HCT116 (cell line): ENCODE results near the gene HMGA1. TPM values are rescaled to one million over a fixed set of nuclear protein-coding genes. Genes with fewer than 3 reads are reported as not detected.

Experiments
- ATAC-seq: fragments of 200-7000 bp; cut with Tn5 transposase; 2 replicates; pipeline ENCODE4 v1.9.1; 2020; ENCODE audit warnings: mild to moderate bottlenecking, moderate library complexity
- BruUV-seq: library from RNA; stranded (reverse); fragments of 400-500 nt; replicated peaks from 2 replicates; lab custom pipeline; 2021; lab: Mats Ljungman, UMichigan
- CTCF ChIA-PET: fragments of 300-600 bp; sonication (Branson Sonifier 250); formaldehyde crosslinking; loops from one replicate; lab custom pipeline; 2021; ENCODE audit warnings: antibody characterized with exemption; lab: Charles Lee
- POLR2A ChIA-PET: fragments of 300-600, 350-600 bp; sonication (Branson Sonifier 250); formaldehyde crosslinking; loops from one replicate; lab custom pipeline; 2021; ENCODE audit warnings: antibody characterized with exemption; lab: Charles Lee
- RAD21 ChIA-PET, 2 experiments: fragments of 300-600 bp; sonication (Branson Sonifier 250); formaldehyde crosslinking; loops; one replicate each; lab custom pipeline; 2023; ENCODE audit warnings: low total read pairs in 2 of 2; ENCODE audit not compliant: uncharacterized antibody in 2 of 2, unreplicated experiment in 2 of 2, low non-redundant PET in 1 of 2; lab: Charles Lee
- DNase-seq: peaks from one replicate; pipeline ENCODE4 v3.0.0-alpha.2; 2010; ENCODE audit warnings: low read depth, low spot score
- H2AFZ ChIP-seq: fragments of 200-600 bp; shearing (Covaris generic), sonication (generic); 2 replicates; pipeline ENCODE4 v1.6.1; 2017; ENCODE audit warnings: low read depth, mixed run types, mixed read lengths, antibody characterized with exemption, low read length; ENCODE audit not compliant: poor library complexity, severe bottlenecking
- H3K27ac ChIP-seq: 2 replicates; pipeline ENCODE4 v1.5.1; 2012; ENCODE audit warnings: low read depth, low read length
- H3K27me3 ChIP-seq: fragments of 200-600 bp; sonication (generic); 2 replicates; pipeline ENCODE4 v1.6.1; 2016; ENCODE audit warnings: mixed run types, low read length, mixed read lengths; ENCODE audit not compliant: insufficient read depth
- H3K36me3 ChIP-seq, 2 experiments: fragments of 200-500 bp in 1 of 2; fragments of 200-600 bp in 1 of 2; sonication (Bioruptor generic) in 1 of 2; sonication (generic) in 1 of 2; 2 replicates each; pipeline versions ENCODE4 v1.5.1 to v1.6.1; 2014 to 2016; ENCODE audit warnings: low read length in 2 of 2, inconsistent platforms in 1 of 2, mixed read lengths in 1 of 2, mixed run types in 1 of 2; ENCODE audit not compliant: insufficient read depth in 2 of 2, control insufficient read depth in 1 of 2
- H3K4me1 ChIP-seq, 2 experiments: fragments of 200-600 bp in 1 of 2; sonication (generic) in 1 of 2; 2 replicates each; pipeline versions ENCODE4 v1.5.1 to v1.6.1; 2012 to 2017; ENCODE audit warnings: low read length in 2 of 2, inconsistent platforms in 1 of 2, mild to moderate bottlenecking in 1 of 2, mixed read lengths in 1 of 2, mixed run types in 1 of 2, moderate library complexity in 1 of 2; ENCODE audit not compliant: insufficient read depth in 2 of 2, control insufficient read depth in 1 of 2
- H3K4me2 ChIP-seq: fragments of 200-600 bp; sonication (generic); 2 replicates; pipeline ENCODE4 v1.6.1; 2017; ENCODE audit warnings: mixed run types, low read length, mixed read lengths
- H3K4me3 ChIP-seq, 2 experiments: fragments of 200-600 bp in 1 of 2; sonication (generic) in 1 of 2; replicated peaks in 1 of 2; 2 replicates each; pipeline ENCODE4 v1.5.1; 2011 to 2016; ENCODE audit warnings: low read length in 2 of 2, control low read depth in 1 of 2, low read depth in 1 of 2, mild to moderate bottlenecking in 1 of 2, mixed read lengths in 1 of 2, mixed run types in 1 of 2
- H3K79me2 ChIP-seq: fragments of 200-600 bp; sonication (generic); 2 replicates; pipeline ENCODE4 v1.6.1; 2017; ENCODE audit warnings: mild to moderate bottlenecking, mixed run types, low read length, moderate library complexity, mixed read lengths; ENCODE audit not compliant: insufficient read depth
- H3K9ac ChIP-seq: fragments of 200-600 bp; sonication (generic); 2 replicates; pipeline ENCODE4 v1.6.1; 2016; ENCODE audit warnings: low read length, mixed read lengths
- H3K9me2 ChIP-seq: fragments of 200-600 bp; sonication (generic), shearing (Covaris generic); 2 replicates; pipeline ENCODE4 v1.6.1; 2017; ENCODE audit warnings: mixed run types, mild to moderate bottlenecking, moderate library complexity; ENCODE audit not compliant: insufficient read depth
- H3K9me3 ChIP-seq, 2 experiments: fragments of 200-500 bp in 1 of 2; fragments of 200-600 bp in 1 of 2; sonication (Bioruptor generic) in 1 of 2; sonication (generic) in 1 of 2; 2 replicates each; pipeline ENCODE4 v1.6.1; 2014 to 2017; ENCODE audit warnings: low read length in 2 of 2, mixed read lengths in 2 of 2, inconsistent platforms in 1 of 2, low read depth in 1 of 2, mild to moderate bottlenecking in 1 of 2, mixed run types in 1 of 2, moderate library complexity in 1 of 2; ENCODE audit not compliant: control insufficient read depth in 1 of 2, insufficient read depth in 1 of 2
- H4K20me1 ChIP-seq: fragments of 200-600 bp; sonication (generic), shearing (Covaris generic); 2 replicates; pipeline ENCODE4 v1.6.1; 2017; ENCODE audit warnings: mixed run types, mild to moderate bottlenecking, moderate library complexity; ENCODE audit not compliant: insufficient read depth
- ATF3 ChIP-seq: IDR thresholded peaks from 2 replicates; pipeline ENCODE4 v1.6.1; 2012
- CBX3 ChIP-seq: IDR thresholded peaks from 2 replicates; pipeline ENCODE4 v1.6.1; 2012; ENCODE audit warnings: low read depth
- CEBPB ChIP-seq: IDR thresholded peaks from 2 replicates; pipeline ENCODE4 v1.6.1; 2012; ENCODE audit warnings: low read depth
- CTCF ChIP-seq, 3 experiments: fragments of 200-600 bp in 1 of 3; sonication (generic) in 1 of 3; IDR thresholded peaks in 2 of 3; conservative IDR thresholded peaks in 1 of 3; 2 replicates each; pipeline ENCODE4 v1.5.1; 2012 to 2017; ENCODE audit warnings: low read depth in 2 of 3, low read length in 2 of 3, antibody characterized with exemption in 1 of 3, borderline replicate concordance in 1 of 3, control low read depth in 1 of 3, mild to moderate bottlenecking in 1 of 3, mixed read lengths in 1 of 3, mixed run types in 1 of 3, moderate library complexity in 1 of 3; ENCODE audit not compliant: insufficient read depth in 1 of 3
- EGR1 ChIP-seq: IDR thresholded peaks from 2 replicates; pipeline ENCODE4 v1.6.1; 2012; ENCODE audit warnings: low read depth
- EZH2 ChIP-seq: fragments of 200-600 bp; sonication (generic); IDR thresholded peaks from 2 replicates; pipeline ENCODE4 v1.6.1; 2017; ENCODE audit warnings: antibody characterized with exemption, mixed run types
- POLR2A ChIP-seq: IDR thresholded peaks from 2 replicates; pipeline ENCODE4 v1.7.0; 2011; ENCODE audit warnings: borderline replicate concordance; ENCODE audit not compliant: insufficient read depth, insufficient read length; ENCODE audit errors: extremely low read depth
- RAD21 ChIP-seq: IDR thresholded peaks from 2 replicates; pipeline ENCODE4 v1.6.1; 2012; ENCODE audit warnings: low read depth, mild to moderate bottlenecking
- REST ChIP-seq: IDR thresholded peaks from 2 replicates; pipeline ENCODE4 v1.6.1; 2012; ENCODE audit warnings: low read depth
- SIN3A ChIP-seq: IDR thresholded peaks from 2 replicates; pipeline ENCODE4 v1.6.1; 2012; ENCODE audit warnings: low read depth
- SP1 ChIP-seq: IDR thresholded peaks from 2 replicates; pipeline ENCODE4 v1.6.1; 2012; ENCODE audit warnings: low read depth
- SRF ChIP-seq: IDR thresholded peaks from 2 replicates; pipeline ENCODE4 v1.6.1; 2012; ENCODE audit warnings: low read depth
- TCF7L2 ChIP-seq: IDR thresholded peaks from 2 replicates; pipeline ENCODE4 v1.7.0; 2011; ENCODE audit warnings: borderline replicate concordance, inconsistent platforms; ENCODE audit not compliant: insufficient read depth, insufficient read length; ENCODE audit errors: extremely low read depth
- YY1 ChIP-seq: IDR thresholded peaks from 2 replicates; pipeline ENCODE4 v1.6.1; 2011; ENCODE audit warnings: low read length, low read depth, moderate library complexity, mild to moderate bottlenecking; ENCODE audit not compliant: insufficient replicate concordance; ENCODE audit errors: extremely low read depth
- ZFX ChIP-seq: fragments of 450-650 bp; IDR thresholded peaks from 2 replicates; pipeline ENCODE4 v1.6.1; 2017
- ZNF274 ChIP-seq: fragments of 200-500 bp; sonication (Bioruptor generic); IDR thresholded peaks from 2 replicates; pipeline ENCODE4 v1.6.1; 2014; ENCODE audit warnings: mild to moderate bottlenecking, low read depth, low read length, inconsistent platforms
- intact Hi-C: fragments of 100-400 bp; cut with micrococcal nuclease; formaldehyde crosslinking; loops from 2 replicates; pipeline ENCODE4 v1.10.0; 2022
- total RNA-seq: library from RNA; stranded (reverse); gene quantifications from one replicate; pipeline ENCODE4 v1.2.1, GENCODE V29; 2021; ENCODE audit not compliant: unreplicated experiment

The HMGA1 gene
- total RNA-seq, 1 experiment from 2014 or later = 2,459 TPM

GRCh38 chr6:34273242-34273805 lies 36.7 kb downstream of the HMGA1 start:
- CTCF ChIA-PET = no interaction called here

More at GRCh38 chr6:34273242-34273805, 36.7 kb downstream of the HMGA1 start:
- Histone ChIP-seq H2AFZ (no peak overlapping the region), H3K4me1 (no peaks in the 10 kb centered on the region), H3K79me2 (no peaks in the 10 kb centered on the region), H4K20me1 (no peaks in the 10 kb centered on the region), H3K9me3 (no peaks in the 10 kb centered on the region), H3K27me3 (no peaks in the 10 kb centered on the region), H3K9ac (no peak overlapping the region), H3K9me2 (no peaks in the 10 kb centered on the region), H3K4me3 (no peak overlapping the region), H3K36me3 (no peaks in the 10 kb centered on the region), H3K4me2 (no peak overlapping the region), H3K27ac (no peak overlapping the region)
- intact Hi-C loops = no loop called here
- POLR2A ChIA-PET = no interaction called here
- RAD21 ChIA-PET = no interaction called here
- BruUV-seq = no TSS peak
- DNase-seq = no peak
- TF ChIP-seq EZH2 (no peak), POLR2A (no peak), SIN3A (no peak), TCF7L2 (no peak), SRF (no peak), CTCF (IDR thresholded peaks at IDR 0.05 in 2 of 3, conservative IDR thresholded peaks at IDR 0.05 in 1 of 3; ENCODE audit: borderline replicate concordance in 1 of 3, insufficient read depth in 1 of 3, low read depth in 2 of 3, low read length in 2 of 3) (no peak), ATF3 (no peak), CEBPB (no peak), EGR1 (no peak), RAD21 (no peak), ZNF274 (no peak), ZFX (no peak), CBX3 (no peak), YY1 (no peak), REST (no peak), SP1 (no peak)
- ATAC-seq = no peak
